Stimulated activated naive CD8-positive, alpha-beta T cell treated with anti-CD3 and anti-CD28 coated beads, Interleukin-15, Interleukin-2, amounts not matched to agents 100 ng/mL and 50 ng/mL, for 24 hours (primary cell): ENCODE results near the gene TEN1.

Source experiments
- H3K27ac Mint-ChIP-seq: one replicate; pipeline ENCODE4 v1.8.0; 2021; ENCODE audit warnings: mild to moderate bottlenecking, mixed read lengths
- H3K27me3 Mint-ChIP-seq: one replicate; pipeline ENCODE4 v1.8.0; 2021; ENCODE audit warnings: mixed read lengths
- H3K36me3 Mint-ChIP-seq: one replicate; pipeline ENCODE4 v1.8.0; 2021; ENCODE audit warnings: low read depth, mixed read lengths
- H3K4me1 Mint-ChIP-seq: one replicate; pipeline ENCODE4 v1.8.0; 2021; ENCODE audit warnings: low read depth, mixed read lengths
- H3K4me3 Mint-ChIP-seq: one replicate; pipeline ENCODE4 v1.8.0; 2021; ENCODE audit warnings: mild to moderate bottlenecking, mixed read lengths
- H3K9me3 Mint-ChIP-seq: one replicate; pipeline ENCODE4 v1.8.0; 2021; ENCODE audit warnings: mixed read lengths

Gene TEN1

DNA sequence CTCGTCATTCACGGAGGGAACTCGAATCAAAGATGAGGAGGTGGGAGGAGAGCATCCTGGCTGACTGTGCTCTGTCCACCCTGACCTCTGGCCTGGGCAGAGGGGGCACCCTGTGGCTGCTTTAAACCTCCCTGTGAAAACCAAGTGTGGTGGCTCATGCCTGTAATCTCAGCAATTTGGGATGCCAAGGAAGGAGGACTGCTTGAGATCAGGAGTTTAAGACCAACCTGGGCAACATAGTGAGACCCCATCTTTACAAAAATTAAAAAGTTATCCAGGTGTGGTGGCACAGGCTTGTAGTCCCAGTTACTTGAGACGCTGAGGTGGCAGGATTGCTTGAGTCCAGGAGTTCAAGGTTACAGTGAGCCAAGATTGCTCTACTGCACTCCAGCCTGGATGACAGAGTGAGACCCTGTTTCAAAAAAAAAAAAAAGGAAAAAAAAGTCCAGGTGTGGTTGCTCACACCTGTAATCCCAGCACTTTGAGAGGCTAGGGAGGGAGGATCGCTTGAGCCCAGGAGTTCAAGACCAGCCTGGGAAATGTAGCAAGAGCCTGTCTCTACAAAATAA is 15.8 kb downstream of the TEN1 start:
- Mint-ChIP-seq H3K4me3 (no peak overlapping the region), H3K4me1 (peaks cover 15% of the 10 kb centered on the region), H3K9me3 (no peaks in the 10 kb centered on the region), H3K27ac (no peak overlapping the region), H3K36me3 (peaks cover 8% of the 10 kb centered on the region), H3K27me3 (no peaks in the 10 kb centered on the region)

DNA sequence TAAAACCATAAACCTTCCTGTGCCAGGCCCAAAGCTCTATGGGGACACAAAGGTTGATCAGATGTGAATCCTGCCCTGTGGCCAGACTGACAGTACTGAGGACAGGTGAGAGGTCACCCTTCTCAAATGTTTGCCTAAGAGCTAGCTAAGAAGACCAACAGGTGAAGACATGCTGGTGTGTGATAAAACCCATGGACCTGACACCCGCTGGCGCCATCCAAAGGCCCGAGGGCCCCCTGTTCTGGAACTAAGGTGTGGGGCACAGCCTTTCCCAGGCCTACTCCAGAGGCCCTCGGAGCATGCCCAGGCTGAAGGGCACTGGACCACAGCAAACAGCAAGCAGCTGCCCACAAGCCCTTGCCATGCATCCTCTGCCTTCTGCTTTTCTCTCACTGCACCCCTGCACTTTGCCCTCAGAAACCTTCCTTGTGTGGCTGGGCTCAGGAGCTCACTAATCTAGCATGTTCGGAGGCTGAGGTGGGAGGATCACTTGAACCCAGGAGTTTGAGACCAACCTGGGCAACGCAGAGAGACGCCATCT is 16.4 kb downstream of the TEN1 start:
- Mint-ChIP-seq H3K27me3 (no peaks in the 10 kb centered on the region), H3K36me3 (peaks cover 8% of the 10 kb centered on the region), H3K27ac (no peak overlapping the region), H3K9me3 (no peaks in the 10 kb centered on the region), H3K4me3 (no peak overlapping the region), H3K4me1 (peaks cover 15% of the 10 kb centered on the region)

DNA sequence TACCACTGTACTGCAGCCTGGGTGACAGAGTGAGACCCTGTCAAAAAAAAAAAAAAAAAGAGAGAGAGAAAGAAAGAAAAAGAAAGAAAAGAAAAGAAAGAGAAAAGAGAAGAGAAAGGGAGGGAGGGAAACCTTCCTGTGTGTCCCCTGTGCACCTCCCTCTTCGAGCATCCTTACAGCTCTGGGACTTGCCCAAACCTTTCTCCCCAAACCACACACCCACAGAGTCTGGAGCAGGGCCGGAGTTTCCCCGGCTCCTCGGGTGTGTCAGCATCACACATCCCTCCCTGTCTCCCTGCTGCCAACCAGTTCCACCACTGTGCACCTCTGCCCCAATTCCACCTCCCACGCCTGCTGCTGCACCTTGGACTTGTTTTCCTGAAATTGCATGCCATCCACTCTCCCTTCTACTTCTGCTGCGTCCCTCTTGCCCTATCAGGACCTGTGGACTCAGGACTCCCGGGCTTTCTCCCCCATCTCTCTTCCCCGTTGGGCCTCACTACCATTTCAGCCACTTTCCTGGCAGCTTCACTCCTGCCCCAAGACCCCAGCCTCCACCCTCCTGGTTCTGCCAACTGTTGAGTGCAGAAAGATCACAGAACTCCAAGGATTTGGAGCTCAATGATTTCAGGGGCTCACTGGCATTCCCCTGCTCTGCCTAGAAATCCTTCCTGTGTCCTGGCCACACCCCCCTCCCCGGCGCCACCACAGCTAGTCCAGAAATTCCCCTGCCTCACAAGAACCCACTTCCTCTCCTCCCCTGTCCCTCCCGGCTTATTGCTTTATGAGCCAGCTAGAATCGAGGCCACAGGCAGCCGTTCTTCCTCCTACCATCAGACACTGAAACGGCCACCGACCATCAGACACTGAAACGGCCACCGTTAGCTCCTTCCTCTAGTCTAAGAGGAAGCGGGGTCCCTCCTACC is 17.9 kb downstream of the TEN1 start:
- peaks cover 5% of the 10 kb centered on the region for H3K36me3 Mint-ChIP-seq
- H3K27me3 Mint-ChIP-seq, result no peaks in the 10 kb centered on the region
- peaks cover 15% of the 10 kb centered on the region for H3K4me1 Mint-ChIP-seq
- peak overlapping the region; percentile 61 for H3K27ac Mint-ChIP-seq
- H3K4me3 Mint-ChIP-seq, result peak overlapping the region; percentile 24
- no peaks in the 10 kb centered on the region for H3K9me3 Mint-ChIP-seq

DNA sequence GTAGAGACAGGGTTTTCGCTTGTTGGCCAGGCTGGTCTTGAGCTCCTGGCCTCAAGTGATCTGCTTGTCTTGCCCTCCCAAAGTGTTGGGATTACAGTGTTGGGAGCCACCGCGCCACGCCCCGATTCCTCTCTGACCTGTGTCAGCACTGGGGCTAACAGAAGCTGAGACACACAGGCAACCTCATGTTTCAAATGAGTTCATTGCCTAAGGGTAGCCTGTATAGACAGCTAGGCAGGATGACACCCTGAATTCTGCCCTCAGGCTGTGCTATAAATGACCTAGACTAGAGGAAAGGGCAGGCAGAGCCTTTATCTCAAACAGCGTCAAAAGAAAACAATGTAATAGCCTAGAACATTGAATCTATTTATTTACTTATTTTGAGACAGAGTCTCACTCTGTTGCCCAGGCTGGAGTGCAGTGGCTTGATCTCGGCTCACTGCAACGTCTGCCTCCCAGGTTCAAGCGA is 19.3 kb downstream of the TEN1 start:
- Mint-ChIP-seq H3K36me3 (peaks cover 2% of the 10 kb centered on the region), H3K9me3 (no peaks in the 10 kb centered on the region), H3K4me1 (peaks cover 15% of the 10 kb centered on the region), H3K27me3 (no peaks in the 10 kb centered on the region), H3K27ac (no peak overlapping the region), H3K4me3 (no peak overlapping the region)

DNA sequence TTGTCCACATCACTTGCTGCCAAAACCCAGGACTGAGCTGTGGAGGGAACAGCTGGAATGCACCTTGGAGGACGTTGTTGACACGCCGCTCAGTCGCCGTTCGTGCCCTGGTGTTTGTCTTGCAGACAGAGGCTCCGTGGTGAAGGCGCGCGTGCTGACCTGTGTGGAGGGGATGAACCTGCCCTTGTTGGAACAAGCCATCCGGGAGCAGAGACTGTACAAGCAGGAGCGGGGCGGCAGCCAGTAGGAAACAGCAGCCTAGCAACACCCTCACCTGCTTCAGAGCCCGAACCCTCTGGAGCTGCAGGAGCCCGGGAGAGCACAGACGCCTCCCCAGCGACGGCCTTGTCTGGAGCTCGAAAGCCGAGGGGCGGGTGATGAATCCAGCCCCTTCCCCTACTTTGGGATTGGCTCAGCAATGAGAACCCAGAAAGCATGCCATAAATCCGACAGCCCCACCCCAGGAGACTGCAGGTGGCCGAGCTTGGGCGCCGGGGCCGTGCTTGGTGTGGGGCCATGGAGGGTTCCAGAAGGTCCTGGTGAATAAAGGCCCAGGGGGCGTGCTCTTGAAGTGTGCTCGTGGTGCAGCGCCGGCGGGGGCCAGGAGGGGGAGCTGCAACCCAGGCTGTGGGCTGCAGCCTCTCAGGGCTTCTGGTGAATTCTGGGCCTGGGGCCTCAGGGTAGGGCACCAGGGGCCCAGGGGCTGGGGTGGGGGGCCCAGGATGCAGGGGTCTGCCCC is 21.1 kb downstream of the TEN1 start:
- Mint-ChIP-seq H3K36me3 (no peaks in the 10 kb centered on the region), H3K27me3 (no peaks in the 10 kb centered on the region)

DNA sequence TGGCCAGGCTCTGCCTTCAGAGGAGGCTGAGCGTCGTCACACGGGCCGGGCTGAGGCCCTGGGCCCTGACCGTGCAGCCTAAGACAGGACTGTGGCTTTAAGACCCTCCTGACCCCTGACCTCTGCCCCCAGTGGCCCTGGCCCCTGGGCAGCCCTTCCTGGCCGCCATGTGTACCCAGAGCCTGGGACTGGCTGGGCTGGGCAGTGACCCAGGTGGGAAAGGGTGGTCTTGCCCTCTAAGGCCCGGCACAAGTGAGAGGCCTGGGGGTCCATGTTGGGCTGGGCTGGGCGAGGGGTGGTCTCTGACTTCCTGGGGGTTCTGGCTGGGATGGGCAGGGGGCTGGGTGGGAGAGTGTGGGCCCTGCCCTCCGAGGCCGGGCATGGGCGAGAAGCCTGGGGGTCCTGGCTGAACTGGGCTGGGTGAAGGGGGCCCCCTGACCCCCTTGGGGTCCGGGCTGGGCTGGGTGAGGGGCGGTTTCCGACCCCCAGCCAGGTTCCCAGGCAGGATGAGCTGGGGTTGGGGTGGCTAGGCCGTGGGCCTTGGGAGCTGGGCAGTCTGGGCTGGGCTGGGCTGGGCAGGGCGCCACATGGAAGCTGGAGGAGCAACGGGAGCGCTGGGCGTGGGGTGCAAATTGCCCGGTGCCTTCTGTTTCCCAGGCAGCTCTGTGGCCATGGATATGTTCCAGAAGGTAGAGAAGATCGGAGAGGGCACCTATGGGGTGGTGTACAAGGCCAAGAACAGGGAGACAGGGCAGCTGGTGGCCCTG is 21.9 kb downstream of the TEN1 start, which contains the start of gene CDK3:
Gene CDK3 (plus strand): TSS at position 101 of the 767 bp plus-strand sequence. CDS start 571 bp downstream, at position 672.
- Mint-ChIP-seq H3K27me3 (no peaks in the 10 kb centered on the region), H3K4me3 (no peak within 1 kb of the TSS), H3K4me1 (peaks cover 15% of the 10 kb centered on the region), H3K9me3 (no peaks in the 10 kb centered on the region), H3K36me3 (no peaks in the 10 kb centered on the region), H3K27ac (no peak within 1 kb of the TSS)

More for the DNA sequence above, 21.1 kb downstream of the TEN1 start:
- Mint-ChIP-seq H3K9me3 (no peaks in the 10 kb centered on the region), H3K4me1 (peaks cover 15% of the 10 kb centered on the region), H3K4me3 (no peak overlapping the region), H3K27ac (no peak overlapping the region)

DNA sequence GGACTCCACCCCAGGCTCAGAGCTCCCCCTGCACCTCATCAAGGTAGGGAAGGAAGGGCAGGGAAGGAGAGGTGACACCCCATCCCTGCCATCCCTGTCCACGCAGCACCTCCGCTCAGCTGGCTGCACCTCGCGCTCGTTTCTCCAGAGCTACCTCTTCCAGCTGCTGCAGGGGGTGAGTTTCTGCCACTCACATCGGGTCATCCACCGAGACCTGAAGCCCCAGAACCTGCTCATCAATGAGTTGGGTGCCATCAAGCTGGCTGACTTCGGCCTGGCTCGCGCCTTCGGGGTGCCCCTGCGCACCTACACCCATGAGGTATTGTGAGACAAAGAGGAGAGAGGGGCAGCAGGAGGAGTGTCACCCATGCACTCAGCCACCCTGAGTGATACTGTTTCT is 23.1 kb downstream of the TEN1 start:
- Mint-ChIP-seq H3K27ac (no peak overlapping the region), H3K36me3 (no peaks in the 10 kb centered on the region), H3K4me3 (no peak overlapping the region), H3K27me3 (no peaks in the 10 kb centered on the region), H3K9me3 (no peaks in the 10 kb centered on the region), H3K4me1 (peaks cover 7% of the 10 kb centered on the region)

DNA sequence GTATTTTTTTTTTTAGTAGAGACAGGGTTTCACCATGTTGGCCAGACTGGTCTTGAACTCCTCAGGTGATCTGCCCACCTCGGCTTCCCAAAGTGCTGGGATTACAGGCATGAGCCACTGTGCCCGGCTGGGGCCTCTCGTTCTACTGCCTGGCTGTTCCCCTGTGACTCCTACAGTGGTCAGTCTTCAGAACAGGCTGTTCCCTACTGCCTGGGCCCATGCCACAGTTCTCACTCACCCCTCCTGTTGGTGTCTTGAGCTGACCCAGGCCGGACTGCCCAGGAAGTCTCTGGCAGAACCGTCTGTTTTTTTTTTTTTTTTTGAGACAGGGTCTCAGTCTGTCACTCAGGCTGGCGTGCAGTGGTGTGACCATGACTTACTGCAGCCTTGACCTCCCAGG is 24.9 kb downstream of the TEN1 start:
- Mint-ChIP-seq H3K36me3 (no peaks in the 10 kb centered on the region), H3K27ac (no peak overlapping the region), H3K4me1 (no peaks in the 10 kb centered on the region), H3K27me3 (no peaks in the 10 kb centered on the region), H3K4me3 (no peak overlapping the region), H3K9me3 (no peaks in the 10 kb centered on the region)

DNA sequence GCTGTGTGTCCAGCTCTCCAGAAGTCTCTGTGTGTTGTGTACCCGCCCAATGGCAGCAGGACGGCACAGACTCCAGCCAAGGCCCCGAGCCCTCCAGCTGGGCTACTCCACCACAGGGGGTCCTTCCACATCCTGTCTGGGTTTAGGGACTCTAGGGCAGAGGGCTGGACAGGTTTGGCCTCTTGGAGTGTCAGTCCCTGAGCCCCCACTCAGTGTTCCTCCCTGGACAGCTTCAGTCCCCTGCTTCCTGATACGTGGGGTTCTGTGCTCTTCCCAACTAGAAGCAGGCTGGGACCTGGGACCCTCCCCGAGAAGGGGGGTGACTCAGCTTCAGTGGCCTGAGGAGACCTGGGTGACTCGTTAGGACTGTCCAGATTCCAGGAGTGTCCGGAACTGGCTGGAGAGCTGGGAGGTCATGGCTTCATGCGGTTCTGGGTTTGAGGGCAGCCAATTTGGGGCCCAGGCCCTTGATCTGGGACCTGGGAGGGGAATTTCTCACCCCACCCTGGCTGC is 25.8 kb downstream of the TEN1 start:
- no peaks in the 10 kb centered on the region for H3K4me1 Mint-ChIP-seq
- no peak overlapping the region for H3K27ac Mint-ChIP-seq
- no peak overlapping the region for H3K4me3 Mint-ChIP-seq
- no peaks in the 10 kb centered on the region for H3K9me3 Mint-ChIP-seq
- no peaks in the 10 kb centered on the region for H3K36me3 Mint-ChIP-seq
- no peaks in the 10 kb centered on the region for H3K27me3 Mint-ChIP-seq

DNA sequence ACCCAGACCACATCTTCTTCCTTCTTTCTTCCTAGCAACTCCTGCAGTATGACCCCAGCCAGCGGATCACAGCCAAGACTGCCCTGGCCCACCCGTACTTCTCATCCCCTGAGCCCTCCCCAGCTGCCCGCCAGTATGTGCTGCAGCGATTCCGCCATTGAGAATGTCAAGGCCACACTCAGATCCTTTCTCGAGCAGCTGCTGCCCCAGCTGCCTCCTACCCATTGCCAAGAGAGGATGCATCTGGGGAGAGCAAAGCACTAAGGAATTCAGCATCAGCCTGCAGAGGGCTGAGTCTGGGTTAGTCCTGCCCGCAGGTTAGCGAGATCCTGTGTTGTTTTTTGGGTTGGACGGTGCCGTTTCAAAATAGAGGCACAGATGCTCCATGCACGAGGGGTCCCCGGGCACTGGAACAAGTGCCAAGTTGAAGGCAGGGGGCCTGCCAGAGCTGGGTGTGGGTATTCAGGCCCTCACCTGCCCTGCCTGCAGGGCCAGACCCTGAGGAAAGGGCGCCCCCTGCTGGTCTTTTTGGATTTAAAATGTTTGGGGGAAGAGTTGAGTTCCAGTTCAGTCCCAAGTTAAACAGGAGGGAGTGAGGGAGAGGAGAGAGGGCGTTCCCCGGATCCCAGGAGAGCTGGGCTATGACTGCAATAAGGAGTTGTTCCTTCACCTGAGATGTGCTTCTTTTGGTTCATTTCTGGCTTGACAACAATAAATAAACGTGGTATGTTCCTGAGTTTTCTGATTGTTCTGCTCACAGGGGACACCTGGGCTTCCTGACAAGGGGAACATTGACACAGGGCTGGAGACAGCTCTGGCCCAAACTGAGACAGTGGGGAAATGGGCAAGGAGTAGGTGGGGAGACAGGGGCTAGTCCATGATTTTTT is 26.5 kb downstream of the TEN1 start:
- Mint-ChIP-seq H3K27me3 (no peaks in the 10 kb centered on the region), H3K9me3 (no peaks in the 10 kb centered on the region), H3K4me1 (no peaks in the 10 kb centered on the region), H3K4me3 (no peak overlapping the region), H3K27ac (no peak overlapping the region), H3K36me3 (no peaks in the 10 kb centered on the region)

DNA sequence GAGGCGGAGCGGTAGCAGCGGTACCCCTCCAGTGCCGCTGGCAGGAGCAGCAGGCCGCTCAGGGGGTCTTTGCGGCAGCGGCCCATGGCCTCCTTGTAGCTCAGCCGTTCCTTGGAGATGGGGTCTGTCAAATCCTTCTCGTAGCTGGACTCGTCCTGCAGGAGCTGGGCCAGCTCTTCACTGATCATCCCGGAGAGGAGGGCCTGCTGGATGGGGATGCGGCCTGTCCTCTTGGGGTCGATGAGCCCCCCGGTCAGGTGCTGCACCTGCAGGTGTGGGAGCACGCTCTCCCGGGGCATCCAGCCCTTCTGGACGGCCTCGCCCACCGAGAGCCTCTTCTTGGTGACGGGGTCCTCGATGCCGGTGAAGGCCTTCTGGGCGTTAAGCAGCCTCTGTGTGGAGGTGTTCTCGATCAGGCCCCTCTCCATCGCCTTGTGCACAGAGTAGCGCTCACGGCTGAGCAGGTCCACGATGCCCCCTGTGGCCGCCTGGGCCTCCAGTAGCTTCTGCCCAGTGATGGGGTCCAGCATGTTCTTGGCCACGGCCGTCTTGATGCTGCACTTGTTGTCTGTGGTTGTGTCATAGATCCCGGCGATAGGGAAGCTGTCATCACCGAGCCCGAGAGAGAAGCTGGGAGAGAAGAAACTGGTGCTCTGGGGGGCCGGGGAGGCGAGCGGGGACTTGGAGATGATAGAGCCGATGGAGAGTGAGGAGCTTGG is 28.2 kb downstream of the TEN1 start:
- no peak overlapping the region for H3K27ac Mint-ChIP-seq
- H3K4me3 Mint-ChIP-seq, result no peak overlapping the region
- no peaks in the 10 kb centered on the region for H3K4me1 Mint-ChIP-seq
- no peaks in the 10 kb centered on the region for H3K9me3 Mint-ChIP-seq
- no peaks in the 10 kb centered on the region for H3K36me3 Mint-ChIP-seq
- no peaks in the 10 kb centered on the region for H3K27me3 Mint-ChIP-seq

DNA sequence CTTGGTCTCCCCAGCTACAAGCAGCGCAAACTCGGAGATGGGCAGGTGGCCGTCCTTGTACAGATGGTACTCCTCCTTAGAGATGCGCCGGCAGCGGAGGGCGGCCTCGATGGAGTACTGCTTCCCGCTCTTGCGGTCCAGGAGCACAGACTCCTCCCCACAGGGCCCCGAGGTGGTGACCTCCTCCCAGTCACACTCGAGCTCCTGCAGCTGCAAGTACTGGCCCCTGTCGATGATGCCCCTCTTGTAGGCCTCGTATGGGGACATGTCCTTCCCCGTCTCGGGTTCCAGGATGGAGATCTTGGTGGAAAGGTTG is 28.8 kb downstream of the TEN1 start:
- Mint-ChIP-seq H3K27me3 (no peaks in the 10 kb centered on the region), H3K4me1 (no peaks in the 10 kb centered on the region), H3K9me3 (no peaks in the 10 kb centered on the region), H3K36me3 (no peaks in the 10 kb centered on the region), H3K4me3 (no peak overlapping the region), H3K27ac (no peak overlapping the region)

DNA sequence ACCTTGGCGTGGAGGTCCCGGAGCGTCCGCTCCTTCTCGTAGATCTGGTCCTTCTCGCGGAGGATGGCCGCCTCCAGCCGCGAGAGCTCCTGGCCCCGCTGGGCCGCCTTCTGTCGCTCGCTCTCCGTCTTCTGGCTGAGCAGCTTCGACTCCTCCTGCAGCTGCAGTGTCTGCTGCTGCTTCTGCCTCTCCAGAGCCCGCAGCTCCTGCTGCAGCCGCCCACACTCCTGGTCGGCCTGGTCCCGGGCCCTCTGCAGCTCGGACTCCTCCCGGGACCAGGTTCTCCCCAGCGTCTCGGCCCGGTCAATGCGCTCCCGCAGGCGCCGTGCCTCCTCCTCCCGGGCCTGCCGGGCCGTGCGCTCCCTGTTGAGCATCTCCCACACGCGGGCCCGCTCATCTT is 29.2 kb downstream of the TEN1 start:
- no peak overlapping the region for H3K27ac Mint-ChIP-seq
- no peaks in the 10 kb centered on the region for H3K27me3 Mint-ChIP-seq
- H3K36me3 Mint-ChIP-seq, result no peaks in the 10 kb centered on the region
- no peak overlapping the region for H3K4me3 Mint-ChIP-seq
- no peaks in the 10 kb centered on the region for H3K9me3 Mint-ChIP-seq
- no peaks in the 10 kb centered on the region for H3K4me1 Mint-ChIP-seq
